ENCODE measurements around the gene DGKA.
"Not testable (repeated sequence)": the region's sequence is repeated elsewhere in the genome, so short reads cannot be mapped to it uniquely, and the experiment has no call there.

DGKA gene

GRCh38 chr12:55966408-55967281 is 35.7 kb downstream of the DGKA start, which contains the start of gene CDK2:
Gene CDK2 (plus strand): TSS chr12:55966830. CDS start chr12:55967009, 179 bp downstream.
- peak; percentile 92 for DNase-seq

- no peak for DNase-seq
Observed at GRCh38 chr12:55969356-55969755, 38.4 kb downstream of the DGKA start.

GRCh38 chr12:55970775-55971174 is 39.8 kb downstream of the DGKA start:
- no peak for DNase-seq

- no peak for DNase-seq
Observed at GRCh38 chr12:55972042-55972441, 41.1 kb downstream of the DGKA start.

GRCh38 chr12:55972456-55972855 is 41.5 kb downstream of the DGKA start:
- no peak for DNase-seq

GRCh38 chr12:55972911-55973598 is 42.1 kb downstream of the DGKA start:
- DNase-seq = no peak

- peak; percentile 85 for DNase-seq
Observed at GRCh38 chr12:55973599-55974307, 42.8 kb downstream of the DGKA start, which contains the start of gene RAB5B. Gene RAB5B (plus strand): TSS chr12:55974078. CDS start chr12:55986961, 12,883 bp downstream.

- DNase-seq = no peak
Observed at GRCh38 chr12:55974308-55974730, 43.4 kb downstream of the DGKA start.

GRCh38 chr12:55978393-55978792 is 47.4 kb downstream of the DGKA start:
- no peak for DNase-seq

- DNase-seq = no peak
Observed at GRCh38 chr12:55979069-55979468, 48.1 kb downstream of the DGKA start.

GRCh38 chr12:55981882-55982281 is 50.9 kb downstream of the DGKA start:
- DNase-seq = not testable (repeated sequence)

GRCh38 chr12:55982319-55982936 is 51.5 kb downstream of the DGKA start:
- no peak for DNase-seq

GRCh38 chr12:55983232-55983842 is 52.4 kb downstream of the DGKA start:
- DNase-seq = no peak

- no peak for DNase-seq
Observed at GRCh38 chr12:55984861-55985260, 53.9 kb downstream of the DGKA start.

GRCh38 chr12:55985341-55985740 is 54.4 kb downstream of the DGKA start:
- DNase-seq = no peak

- DNase-seq = not testable (repeated sequence)
Observed at GRCh38 chr12:55985976-55986375, 55.0 kb downstream of the DGKA start.

GRCh38 chr12:55991110-55991509 is 60.1 kb downstream of the DGKA start:
- DNase-seq = no peak

- DNase-seq = no peak
Observed at GRCh38 chr12:55993230-55993853, 62.4 kb downstream of the DGKA start.

GRCh38 chr12:55995366-55995765 is 64.4 kb downstream of the DGKA start:
- no peak for DNase-seq

- peak; percentile 57 for DNase-seq
Observed at GRCh38 chr12:55996201-55996714, 65.3 kb downstream of the DGKA start.
